HG03442 (cell line): ENCODE measurements around the gene TSPAN15.
"Not testable (repeated sequence)": the region's sequence is repeated elsewhere in the genome, so short reads cannot be mapped to it uniquely, and the experiment has no call there.

ENCODE experiments used
- ATAC-seq: cut with Tn5 transposase; IDR thresholded peaks from one replicate; pipeline ENCODE4 v1.9.1; 2021; ENCODE audit warnings: mild to moderate bottlenecking, moderate library complexity; ENCODE audit not compliant: unreplicated experiment

TSPAN15 gene

DNA sequence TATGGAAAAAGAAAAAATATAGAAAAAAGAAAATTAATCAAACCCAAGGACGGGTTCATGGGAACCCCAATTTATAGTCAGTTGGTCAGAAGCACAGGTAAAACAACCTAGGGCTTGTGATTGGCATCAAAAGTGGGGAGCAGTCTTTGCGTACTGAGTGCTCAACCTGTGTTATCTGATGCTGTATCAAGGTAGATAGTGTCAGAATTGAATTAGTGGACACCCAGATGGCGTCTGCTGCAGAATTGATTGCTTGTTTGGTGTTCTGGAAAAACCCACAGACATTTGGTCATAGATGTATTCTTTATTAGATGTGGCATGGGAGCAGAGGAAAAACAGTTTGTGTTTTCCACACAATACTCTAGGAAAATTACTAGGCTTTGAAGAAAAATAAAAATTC is 82.4 kb downstream of the TSPAN15 start:
- ATAC-seq = no peak

DNA sequence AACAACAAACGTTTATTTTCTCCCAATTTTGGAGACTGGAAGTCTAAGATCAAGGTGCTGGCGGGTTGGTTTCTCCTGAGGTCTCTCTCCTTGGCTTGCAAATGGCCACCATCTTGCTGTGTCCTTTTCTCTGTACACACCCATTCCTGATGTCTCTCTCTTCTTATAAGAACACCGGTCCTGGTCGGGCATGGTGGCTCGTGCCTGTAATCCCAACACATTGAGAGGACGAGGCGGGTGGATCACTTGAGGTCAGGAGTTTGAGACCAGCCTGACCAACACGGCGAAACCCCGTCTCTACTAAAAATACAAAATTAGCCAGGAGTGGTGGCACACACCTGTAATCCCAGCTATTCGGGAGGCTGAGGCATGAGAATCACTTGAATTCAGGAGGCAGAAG is 85.3 kb downstream of the TSPAN15 start:
- ATAC-seq = not testable (repeated sequence)

DNA sequence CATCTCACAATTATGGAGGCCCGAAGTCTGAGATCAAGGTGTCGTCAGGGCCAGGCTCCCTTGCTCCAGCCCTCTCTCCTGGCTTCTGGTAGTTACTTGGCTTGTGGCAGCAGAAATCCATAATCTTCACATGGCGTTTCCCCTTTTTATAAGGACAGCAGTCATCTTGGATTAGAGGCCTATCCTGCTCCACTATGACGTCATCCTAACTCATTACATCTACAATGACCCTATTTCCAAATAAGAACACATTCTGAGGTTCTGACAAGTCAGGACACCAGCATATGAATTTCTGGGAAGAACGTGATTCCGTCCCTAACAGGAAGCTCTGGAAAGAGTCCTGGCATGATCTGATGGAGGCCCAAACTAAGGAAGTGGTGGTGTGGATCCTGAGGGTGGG is 86.2 kb downstream of the TSPAN15 start:
- no peak for ATAC-seq

DNA sequence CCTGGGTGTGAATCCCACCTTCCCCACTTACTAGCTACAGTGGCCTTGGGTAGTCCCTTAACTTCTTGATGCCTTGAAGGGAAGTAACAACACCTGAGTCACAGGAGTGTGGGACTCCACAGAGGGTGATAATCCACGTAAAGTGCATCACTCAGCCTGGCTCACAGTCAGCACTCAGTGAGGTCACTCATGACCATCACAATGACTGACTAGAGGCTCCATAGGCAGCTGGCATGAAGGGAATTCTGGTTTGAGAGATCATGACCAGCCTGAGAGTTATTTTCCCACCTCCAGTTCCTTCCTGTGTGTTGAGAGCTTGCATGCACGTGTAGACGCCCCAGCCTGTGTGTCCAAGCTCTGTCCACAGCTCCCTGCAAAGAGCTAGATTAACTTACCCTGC is 87.2 kb downstream of the TSPAN15 start:
- no peak for ATAC-seq

DNA sequence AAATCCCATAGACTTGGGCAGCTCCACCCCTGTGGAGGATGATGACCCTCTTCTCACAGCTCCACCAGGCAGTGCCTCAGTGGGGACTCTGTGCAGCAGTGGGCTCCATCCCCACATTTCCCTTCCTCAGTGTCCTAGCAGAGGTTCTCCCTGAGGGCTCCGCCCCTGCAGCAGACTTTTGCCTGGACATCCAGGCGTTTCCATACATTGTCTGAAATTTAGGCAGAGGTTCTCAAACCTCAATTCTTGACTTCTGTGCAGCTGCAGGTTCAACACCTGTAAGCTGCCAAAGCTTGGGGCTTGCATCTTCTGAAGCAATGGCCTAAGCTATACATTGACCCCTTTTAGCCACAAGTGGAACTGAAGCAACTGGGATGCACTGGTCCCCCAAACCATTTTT is 90.2 kb downstream of the TSPAN15 start:
- no peak for ATAC-seq

DNA sequence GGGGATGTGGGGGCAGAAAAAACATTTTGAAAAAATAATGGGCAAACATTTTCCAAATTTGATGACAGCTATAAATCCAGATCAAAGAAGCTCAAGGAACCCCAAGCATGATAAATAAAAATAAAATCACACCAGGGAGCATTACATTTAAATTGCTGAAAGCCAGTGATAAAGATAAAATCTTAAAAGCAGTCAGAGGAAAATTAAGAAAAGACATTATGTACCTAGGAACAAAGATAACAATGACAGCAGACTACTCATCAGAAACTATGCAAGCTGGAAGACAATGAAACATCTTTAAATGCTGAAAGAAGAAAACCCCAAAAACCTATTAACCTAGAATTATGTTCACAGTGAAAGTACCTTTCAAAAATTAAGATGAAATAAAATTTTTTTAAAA is 98.7 kb downstream of the TSPAN15 start:
- ATAC-seq = no peak

DNA sequence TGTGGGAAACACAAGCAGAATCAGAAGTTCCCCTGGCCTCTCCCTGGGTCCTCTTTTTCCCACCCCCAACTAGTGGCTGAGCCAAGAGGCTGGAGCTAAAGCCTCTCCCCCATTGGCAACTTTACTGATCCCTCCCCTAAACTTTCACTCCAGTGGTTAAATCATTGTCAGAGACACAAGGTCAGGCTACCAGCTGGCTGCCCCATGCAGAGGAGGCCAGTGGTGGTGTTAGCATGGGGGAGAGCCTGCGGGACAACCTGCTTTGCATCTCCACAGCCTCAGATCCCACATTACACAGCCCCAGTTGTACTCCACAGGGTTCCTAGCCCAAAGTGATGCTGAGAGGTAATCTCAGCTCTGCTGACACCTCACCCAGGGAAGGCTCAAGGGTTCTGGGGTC is 101.0 kb downstream of the TSPAN15 start:
- no peak for ATAC-seq

DNA sequence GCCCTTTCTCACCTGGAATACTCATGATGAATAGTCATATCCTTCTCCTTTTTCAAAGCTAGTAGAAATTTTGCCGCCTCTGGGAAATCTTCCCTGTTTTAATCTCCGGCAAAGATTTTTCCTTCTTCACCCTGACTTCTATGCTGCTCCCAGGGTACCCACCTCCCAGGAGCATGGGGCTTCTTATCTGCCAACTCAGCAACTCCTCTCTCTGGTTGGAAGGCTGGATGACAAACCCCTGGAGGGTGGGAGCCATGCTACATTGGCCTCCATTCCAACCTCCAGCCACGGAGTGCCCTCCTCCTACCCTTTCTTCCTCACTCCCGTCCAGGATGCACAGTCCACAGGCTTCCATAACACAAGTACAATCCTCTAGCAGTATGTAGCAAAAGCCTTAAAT is 102.1 kb downstream of the TSPAN15 start:
- ATAC-seq = no peak

DNA sequence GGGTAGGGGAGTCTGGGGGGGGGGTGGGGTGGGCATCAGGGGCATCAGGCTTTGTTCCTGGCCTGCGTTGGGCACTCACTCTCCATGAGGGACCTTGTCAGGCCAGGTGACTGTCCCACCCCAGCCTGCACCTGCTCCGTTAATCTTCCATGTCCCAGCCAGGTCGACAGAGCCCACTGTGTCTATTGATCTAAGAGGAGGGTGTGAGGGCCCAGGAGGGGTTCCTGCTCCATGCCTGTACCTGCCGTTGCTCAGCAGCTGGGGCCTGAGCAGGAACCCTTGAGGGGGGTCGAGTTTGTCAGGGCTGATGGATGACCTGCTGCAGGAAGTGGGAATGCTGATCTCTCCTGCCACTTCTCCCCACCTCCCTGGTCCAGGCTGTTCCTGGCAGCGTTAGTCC is 103.3 kb downstream of the TSPAN15 start:
- no peak for ATAC-seq
